ENCODE measurements around the gene EREG. TPM values are rescaled to one million over a fixed set of nuclear protein-coding genes. Genes with fewer than 3 reads are reported as not detected.
A peak's percentile ranks its signal among the peaks of the same experiment; 100 is the strongest.

The EREG gene
- total and polyA plus RNA-seq, 9 of the 15 experiments (the other 6 are each of a cell fraction or from before 2014, with no cell fraction given) = 0.97 to 7.3 (median 2.5) TPM

- 23% methylated on average over 4 of the region's 4 CpGs for WGBS (ENCODE audit: insufficient coverage, low coverage, missing lambda C conversion rate)
- H3K27me3 ChIP-seq (ENCODE audit: control insufficient read depth in 2 of 2, insufficient read depth in 2 of 2, low read length in 2 of 2) = no peaks in the 10 kb centered on the region
- H3K9ac ChIP-seq (ENCODE audit: insufficient read depth in 1 of 2, low read depth in 2 of 2, low read length in 2 of 2) = peak overlapping the region in 1 of 2 experiments; percentile 43; a peak in 2 of 4 replicates
- CTCF ChIA-PET (ENCODE audit: low intra/inter-chr PET ratio) = no interaction called here
- no TSS peak for BruUV-seq (replicated peaks)
- H3K4me2 ChIP-seq (ENCODE audit: insufficient read depth, low read length) = peak overlapping the region; percentile 72
- in situ Hi-C loops (cut with MboI) (loop anchor here (5.0 kb wide), 1 partner anchor 349 kb away; no protein-coding TSS in a partner anchor), intact Hi-C loops (cut with micrococcal nuclease) (no loop called here)
- peaks cover 5 to 36% of the 10 kb centered on the region in 2 experiments for H3K4me1 ChIP-seq (replicated peaks in 1 of 2; ENCODE audit: control insufficient read depth in 2 of 2, insufficient read depth in 2 of 2, low read length in 2 of 2)
- DNase-seq (ENCODE audit: extremely low read depth in 1 of 4, low spot score in 3 of 4) = peak in 1 of 4 experiments; percentile 47
- H3K36me3 ChIP-seq (ENCODE audit: control insufficient read depth, insufficient read depth, low read length) = peaks cover 13% of the 10 kb centered on the region; the same call in 2 of the 3 replicates
- H2AFZ ChIP-seq (ENCODE audit: low read depth, low read length) = no peak overlapping the region
- TF ChIP-seq BDP1 (IDR thresholded peaks at IDR 0.05; ENCODE audit: insufficient read depth, insufficient read length) (no peak), ILK (tag; IDR thresholded peaks at IDR 0.05; ENCODE audit: borderline replicate concordance, low read depth) (no peak), ESRRA (IDR thresholded peaks at IDR 0.05; ENCODE audit: borderline replicate concordance, low read depth) (peak; percentile 23; the same call in 1 of the 2 replicates), GTF2F1 (IDR thresholded peaks at IDR 0.05; ENCODE audit: low read depth, low read length) (no peak), EP300 (IDR thresholded peaks at IDR 0.05; ENCODE audit: low read length) (0 out of 2 replicates have a peak, but pooled peaks have one; percentile 8)
- peak; percentile 27 for ATAC-seq
- peak; percentile 54 for FAIRE-seq
- H3K27ac ChIP-seq (ENCODE audit: extremely low read depth, low read depth, low read length) = peak overlapping the region; percentile 14; the same call in 1 of the 3 replicates
- H3K9me3 ChIP-seq (replicated peaks; ENCODE audit: control insufficient read depth, insufficient read depth, low read depth, low read length) = no peaks in the 10 kb centered on the region
- H3K4me3 ChIP-seq = no peak overlapping the region
- H3K9me1 ChIP-seq (ENCODE audit: control insufficient read depth, insufficient read depth, low read length) = no peaks in the 10 kb centered on the region
- H3K79me2 ChIP-seq (ENCODE audit: control insufficient read depth, insufficient read depth, low read length) = peaks cover 97% of the 10 kb centered on the region
- POLR2A ChIA-PET = interaction anchor here (1.0 kb wide), 1 partner anchor 348 kb away, joined by 3 read pairs; no protein-coding TSS in a partner anchor
- no peaks in the 10 kb centered on the region for H4K20me1 ChIP-seq (replicated peaks; ENCODE audit: control insufficient read depth, insufficient read depth, low read length)
These were observed 41.3 kb upstream of the EREG start for GRCh38 chr4:74323663-74324062.

- H3K27me3 ChIP-seq (ENCODE audit: control insufficient read depth in 2 of 2, insufficient read depth in 2 of 2, low read length in 2 of 2) = no peaks in the 10 kb centered on the region
- H3K36me3 ChIP-seq (ENCODE audit: control insufficient read depth, insufficient read depth, low read length) = peaks cover 13% of the 10 kb centered on the region; the same call in 2 of the 3 replicates
- no peaks in the 10 kb centered on the region for H3K9me1 ChIP-seq (ENCODE audit: control insufficient read depth, insufficient read depth, low read length)
- peak overlapping the region; percentile 14; the same call in 1 of the 3 replicates for H3K27ac ChIP-seq (ENCODE audit: extremely low read depth, low read depth, low read length)
- peak overlapping the region in 1 of 2 experiments; percentile 39; a peak in 1 of 4 replicates for H3K9ac ChIP-seq (ENCODE audit: insufficient read depth in 1 of 2, low read depth in 2 of 2, low read length in 2 of 2)
- DNase-seq (ENCODE audit: extremely low read depth in 1 of 4, low spot score in 3 of 4) (no peak), FAIRE-seq (peak; percentile 61), ATAC-seq (peak; percentile 2; the same call in 2 of the 3 replicates)
- H3K4me3 ChIP-seq = no peak overlapping the region
- no peaks in the 10 kb centered on the region for H3K9me3 ChIP-seq (replicated peaks; ENCODE audit: control insufficient read depth, insufficient read depth, low read depth, low read length)
- BruUV-seq (replicated peaks) = no TSS peak
- H3K79me2 ChIP-seq (ENCODE audit: control insufficient read depth, insufficient read depth, low read length) = peaks cover 99% of the 10 kb centered on the region
- H4K20me1 ChIP-seq (replicated peaks; ENCODE audit: control insufficient read depth, insufficient read depth, low read length) = no peaks in the 10 kb centered on the region
- in situ Hi-C loops (cut with MboI) = loop anchor here (5.0 kb wide), 1 partner anchor 348 kb away; no protein-coding TSS in a partner anchor
- POLR2A ChIA-PET = interaction anchor here (1.0 kb wide), 1 partner anchor 347 kb away, joined by 3 read pairs; no protein-coding TSS in a partner anchor
- intact Hi-C loops (cut with micrococcal nuclease) = no loop called here
- H3K4me2 ChIP-seq (ENCODE audit: insufficient read depth, low read length) = peak overlapping the region; percentile 72
- H3K4me1 ChIP-seq (replicated peaks in 1 of 2; ENCODE audit: control insufficient read depth in 2 of 2, insufficient read depth in 2 of 2, low read length in 2 of 2) = peaks cover 5 to 36% of the 10 kb centered on the region in 2 experiments
- 30% methylated on average over 3 of the region's 3 CpGs for WGBS (ENCODE audit: insufficient coverage, low coverage, missing lambda C conversion rate)
- CTCF ChIA-PET (ENCODE audit: low intra/inter-chr PET ratio) = no interaction called here
- no peak overlapping the region; the same call in 1 of the 2 replicates for H2AFZ ChIP-seq (ENCODE audit: low read depth, low read length)
- TF ChIP-seq TAF1 (IDR thresholded peaks at IDR 0.05; ENCODE audit: control insufficient read depth, extremely low read depth, insufficient read depth, low read length, severe bottlenecking) (no peak), HEY1 (CRISPR knock-in tag; IDR thresholded peaks at IDR 0.05; ENCODE audit: borderline replicate concordance) (no peak), SIN3A (IDR thresholded peaks at IDR 0.05; ENCODE audit: borderline replicate concordance in 2 of 2, control insufficient read depth in 1 of 2, low read depth in 2 of 2, low read length in 2 of 2) (no peak), SOX6 (IDR thresholded peaks at IDR 0.05) (peak; percentile 24; the same call in 1 of the 2 replicates), NFATC3 (IDR thresholded peaks at IDR 0.05) (no peak), E2F8 (IDR thresholded peaks at IDR 0.05; ENCODE audit: low read depth, partially characterized antibody) (no peak)
These were observed 40.7 kb upstream of the EREG start for GRCh38 chr4:74324262-74324661.

Measured in K562 (cell line).